Measurements from ENCODE around the gene ZNF681. TPM values are rescaled to one million over a fixed set of nuclear protein-coding genes. Genes with fewer than 3 reads are reported as not detected.

Gene ZNF681
- total and polyA plus RNA-seq, 2 of the 13 experiments (the other 11 are each of a cell fraction or from before 2014, with no cell fraction given): not detected

- FAIRE-seq: no peak
- intact Hi-C loops (cut with micrococcal nuclease; ENCODE audit: unreplicated experiment): no loop called here
- TF ChIP-seq ZNF382 (CRISPR knock-in tag; IDR thresholded peaks at IDR 0.05; ENCODE audit: borderline replicate concordance) (no peak), ZBTB39 (CRISPR knock-in tag; IDR thresholded peaks at IDR 0.05) (no peak), GZF1 (CRISPR knock-in tag; IDR thresholded peaks at IDR 0.05) (no peak), IRF2 (CRISPR knock-in tag; IDR thresholded peaks at IDR 0.05) (no peak), MTA3 (CRISPR knock-in tag; IDR thresholded peaks at IDR 0.05) (no peak), ZNF430 (CRISPR knock-in tag; IDR thresholded peaks at IDR 0.05) (no peak)
- Histone ChIP-seq H3K36me3 (replicated peaks in 1 of 2; ENCODE audit: control insufficient read depth in 1 of 2, insufficient read depth in 2 of 2, low read length in 2 of 2) (no peaks in the 10 kb centered on the region), H3K27ac (ENCODE audit: extremely low read length, insufficient read depth, low read length) (no peak overlapping the region), H2AFZ (ENCODE audit: low read length) (no peak overlapping the region), H3K4me3 (replicated peaks in 1 of 3; ENCODE audit: insufficient read depth in 1 of 3, low read depth in 2 of 3, low read length in 3 of 3) (no peak overlapping the region), H3K9ac (ENCODE audit: insufficient read depth, low read depth, low read length) (no peak overlapping the region), H3K79me2 (ENCODE audit: insufficient read depth, low read length) (no peaks in the 10 kb centered on the region), H4K20me1 (ENCODE audit: insufficient read depth, low read length) (no peaks in the 10 kb centered on the region), H3K9me3 (ENCODE audit: low read length) (peaks cover 85% of the 10 kb centered on the region), H3K27me3 (ENCODE audit: control insufficient read depth in 1 of 2, insufficient read depth in 2 of 2, low read length in 2 of 2) (no peaks in the 10 kb centered on the region), H3K4me2 (ENCODE audit: low read depth, low read length) (no peak overlapping the region), H3K4me1 (ENCODE audit: insufficient read depth, low read length) (no peaks in the 10 kb centered on the region)
- in situ Hi-C loops (cut with HindIII; ENCODE audit: extremely low pct_ligation_motif_present, low pct_unique_long_range_greater_than_20kb): loop anchor here (5.0 kb wide), 1 partner anchor 287 kb away; no protein-coding TSS in a partner anchor
- ATAC-seq: no peak
- BruUV-seq (replicated peaks): no TSS peak
- CTCF ChIA-PET (ENCODE audit: low intra/inter-chr PET ratio, low total read pairs): no interaction called here
- POLR2A ChIA-PET: no interaction called here
- DNase-seq (ENCODE audit: low spot score): no peak
- WGBS (ENCODE audit: low lambda C conversion rate): 20% methylated on average over 3 of the region's 3 CpGs
These were observed 11.2 kb upstream of the ZNF681 start for GRCh38 chr19:23769691-23770468.

- Histone ChIP-seq H3K4me2 (ENCODE audit: low read depth, low read length) (no peak overlapping the region), H3K79me2 (ENCODE audit: insufficient read depth, low read length) (no peaks in the 10 kb centered on the region), H2AFZ (ENCODE audit: low read length) (no peak overlapping the region), H3K9ac (ENCODE audit: insufficient read depth, low read depth, low read length) (no peak overlapping the region), H3K36me3 (replicated peaks in 1 of 2; ENCODE audit: control insufficient read depth in 1 of 2, insufficient read depth in 2 of 2, low read length in 2 of 2) (no peaks in the 10 kb centered on the region), H3K4me3 (replicated peaks in 1 of 3; ENCODE audit: insufficient read depth in 1 of 3, low read depth in 2 of 3, low read length in 3 of 3) (no peak overlapping the region), H3K4me1 (ENCODE audit: insufficient read depth, low read length) (no peaks in the 10 kb centered on the region), H3K27ac (ENCODE audit: extremely low read length, insufficient read depth, low read length) (no peak overlapping the region), H3K9me3 (ENCODE audit: low read length) (peaks cover 88% of the 10 kb centered on the region), H4K20me1 (ENCODE audit: insufficient read depth, low read length) (no peaks in the 10 kb centered on the region), H3K27me3 (ENCODE audit: control insufficient read depth in 1 of 2, insufficient read depth in 2 of 2, low read length in 2 of 2) (no peaks in the 10 kb centered on the region)
- 27% methylated on average over 13 of the region's 13 CpGs for WGBS (ENCODE audit: low lambda C conversion rate)
- ATAC-seq (no peak), FAIRE-seq (no peak), DNase-seq (ENCODE audit: low spot score) (no peak)
- no TSS peak for BruUV-seq (replicated peaks)
- POLR2A ChIA-PET: no interaction called here
- in situ Hi-C loops (cut with HindIII; ENCODE audit: extremely low pct_ligation_motif_present, low pct_unique_long_range_greater_than_20kb): no loop called here
- intact Hi-C loops (cut with micrococcal nuclease; ENCODE audit: unreplicated experiment): no loop called here
- CTCF ChIA-PET (ENCODE audit: low intra/inter-chr PET ratio, low total read pairs): no interaction called here
- no peak for TF ChIP-seq RNF2 (conservative IDR thresholded peaks at IDR 0.05; ENCODE audit: low read depth)
- TF ChIP-seq ZNF256 (CRISPR knock-in tag; conservative IDR thresholded peaks at IDR 0.05): no peak
- no peak for TF ChIP-seq SNAPC4 (CRISPR knock-in tag; IDR thresholded peaks at IDR 0.05)
- TF ChIP-seq ZNF749 (CRISPR knock-in tag; IDR thresholded peaks at IDR 0.05; ENCODE audit: borderline replicate concordance): no peak
- TF ChIP-seq NPAS2 (CRISPR knock-in tag; IDR thresholded peaks at IDR 0.05; ENCODE audit: borderline replicate concordance): no peak
- no peak for TF ChIP-seq PAF1 (CRISPR knock-in tag; IDR thresholded peaks at IDR 0.05)
These were observed 8.3 kb upstream of the ZNF681 start for GRCh38 chr19:23766951-23767350.
